ENCODE data around the gene HSPB8.

The HSPB8 gene

GRCh38 chr12:119235197-119235751 lies 56.5 kb downstream of the HSPB8 start:
- no peaks in the 10 kb centered on the region for H3K79me1 ChIP-seq (ENCODE audit: low read length)
- no peaks in the 10 kb centered on the region for H3K27me3 ChIP-seq (ENCODE audit: insufficient read depth, low read length)
- no CpG with 5 or more reads among the region's 9 CpGs for WGBS (ENCODE audit: extremely low coverage, insufficient coverage, insufficient read length)
- no peak overlapping the region for H3K9ac ChIP-seq (ENCODE audit: low read length)
- no peak overlapping the region for H4K12ac ChIP-seq (ENCODE audit: low read depth, low read length)
- H3K14ac ChIP-seq (ENCODE audit: low read length): no peak overlapping the region
- no peak overlapping the region for H3K18ac ChIP-seq (ENCODE audit: low read length)
- peak in 1 of 2 donors; percentile 39 for DNase-seq
- H3K36me3 ChIP-seq (ENCODE audit: control insufficient read depth in 1 of 2, insufficient read depth in 2 of 2, low read length in 2 of 2): no peaks in the 10 kb centered on the region
- H2AFZ ChIP-seq (ENCODE audit: insufficient read depth, low read length, poor library complexity): no peak overlapping the region
- no peaks in the 10 kb centered on the region for H3K4me1 ChIP-seq (ENCODE audit: control insufficient read depth in 1 of 2, insufficient read depth in 2 of 2, low read length in 2 of 2)
- H3K9me3 ChIP-seq (ENCODE audit: insufficient read depth, low read depth, low read length): peaks cover 2% of the 10 kb centered on the region
- H2BK12ac ChIP-seq (ENCODE audit: low read length): no peak overlapping the region
- no peak overlapping the region for H3K27ac ChIP-seq (ENCODE audit: low read depth, low read length)
- no peak overlapping the region for H3K23ac ChIP-seq (ENCODE audit: low read length)
- no peak overlapping the region for H4K91ac ChIP-seq (ENCODE audit: low read depth, low read length)
- no peak overlapping the region for H2AK5ac ChIP-seq (ENCODE audit: low read length)
- no peak overlapping the region for H4K8ac ChIP-seq (ENCODE audit: low read depth, low read length)
- H2BK120ac ChIP-seq (ENCODE audit: insufficient read depth, low read length, poor library complexity): no peak overlapping the region
- no peak overlapping the region for H2BK5ac ChIP-seq (ENCODE audit: low read depth, low read length, poor library complexity)
- H3K4me3 ChIP-seq (ENCODE audit: low read depth, low read length): no peak overlapping the region
- no peak overlapping the region for H3K4ac ChIP-seq (ENCODE audit: low read depth, low read length)
- H3K4me2 ChIP-seq (ENCODE audit: low read length): no peak overlapping the region
- no peaks in the 10 kb centered on the region for H3K79me2 ChIP-seq (ENCODE audit: control insufficient read depth, insufficient read depth, low read length, poor library complexity)

GRCh38 chr12:119236372-119236771 lies 57.6 kb downstream of the HSPB8 start:
- no peak overlapping the region for H3K4ac ChIP-seq (ENCODE audit: low read depth, low read length)
- H2BK5ac ChIP-seq (ENCODE audit: low read depth, low read length, poor library complexity): no peak overlapping the region
- no peak overlapping the region for H3K23ac ChIP-seq (ENCODE audit: low read length)
- H3K4me2 ChIP-seq (ENCODE audit: low read length): no peak overlapping the region
- peaks cover 2% of the 10 kb centered on the region for H3K9me3 ChIP-seq (ENCODE audit: insufficient read depth, low read depth, low read length)
- no peak overlapping the region for H3K27ac ChIP-seq (ENCODE audit: low read depth, low read length)
- H2AK5ac ChIP-seq (ENCODE audit: low read length): no peak overlapping the region
- H3K27me3 ChIP-seq (ENCODE audit: insufficient read depth, low read length): no peaks in the 10 kb centered on the region
- H4K12ac ChIP-seq (ENCODE audit: low read depth, low read length): no peak overlapping the region
- no peaks in the 10 kb centered on the region for H3K79me2 ChIP-seq (ENCODE audit: control insufficient read depth, insufficient read depth, low read length, poor library complexity)
- no peaks in the 10 kb centered on the region for H3K36me3 ChIP-seq (ENCODE audit: control insufficient read depth in 1 of 2, insufficient read depth in 2 of 2, low read length in 2 of 2)
- H3K14ac ChIP-seq (ENCODE audit: low read length): no peak overlapping the region
- H4K91ac ChIP-seq (ENCODE audit: low read depth, low read length): no peak overlapping the region
- no peak overlapping the region for H2BK12ac ChIP-seq (ENCODE audit: low read length)
- H4K8ac ChIP-seq (ENCODE audit: low read depth, low read length): no peak overlapping the region
- no peak overlapping the region for H2AFZ ChIP-seq (ENCODE audit: insufficient read depth, low read length, poor library complexity)
- H3K4me1 ChIP-seq (ENCODE audit: control insufficient read depth in 1 of 2, insufficient read depth in 2 of 2, low read length in 2 of 2): no peaks in the 10 kb centered on the region
- H3K9ac ChIP-seq (ENCODE audit: low read length): no peak overlapping the region
- no peak for DNase-seq
- no peak overlapping the region for H2BK120ac ChIP-seq (ENCODE audit: insufficient read depth, low read length, poor library complexity)
- no peaks in the 10 kb centered on the region for H3K79me1 ChIP-seq (ENCODE audit: low read length)
- H3K4me3 ChIP-seq (ENCODE audit: low read depth, low read length): no peak overlapping the region
- H3K18ac ChIP-seq (ENCODE audit: low read length): no peak overlapping the region

DNA sequence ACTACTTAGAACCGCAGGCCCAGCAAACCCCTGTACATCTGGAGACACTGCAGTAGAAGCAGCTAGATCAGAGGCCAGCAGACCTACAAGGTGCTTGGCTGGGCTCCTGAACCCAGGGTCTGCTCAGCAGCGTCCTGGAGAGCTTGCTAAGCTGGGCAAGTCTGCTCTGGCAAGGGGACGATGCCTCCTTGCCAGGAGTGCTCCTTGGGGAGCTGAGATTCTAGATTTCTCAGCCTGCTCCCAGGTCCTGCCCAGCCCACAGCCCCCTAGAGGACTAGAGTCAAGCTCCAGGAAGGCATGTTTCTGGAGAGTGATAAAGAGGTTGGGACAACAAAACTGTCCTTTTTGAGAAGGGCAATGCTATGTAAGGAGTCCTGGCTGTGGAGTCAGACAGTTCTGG lies 60.3 kb downstream of the HSPB8 start:
- Histone ChIP-seq H2AFZ (ENCODE audit: insufficient read depth, low read length, poor library complexity) (no peak overlapping the region), H3K9me3 (ENCODE audit: insufficient read depth, low read depth, low read length) (peaks cover 2% of the 10 kb centered on the region), H2BK120ac (ENCODE audit: insufficient read depth, low read length, poor library complexity) (no peak overlapping the region), H2AK5ac (ENCODE audit: low read length) (no peak overlapping the region), H3K79me2 (ENCODE audit: control insufficient read depth, insufficient read depth, low read length, poor library complexity) (no peaks in the 10 kb centered on the region), H3K4me1 (ENCODE audit: control insufficient read depth in 1 of 2, insufficient read depth in 2 of 2, low read length in 2 of 2) (no peaks in the 10 kb centered on the region), H4K91ac (ENCODE audit: low read depth, low read length) (no peak overlapping the region), H3K36me3 (ENCODE audit: control insufficient read depth in 1 of 2, insufficient read depth in 2 of 2, low read length in 2 of 2) (no peaks in the 10 kb centered on the region), H4K8ac (ENCODE audit: low read depth, low read length) (no peak overlapping the region), H2BK12ac (ENCODE audit: low read length) (no peak overlapping the region), H3K9ac (ENCODE audit: low read length) (no peak overlapping the region), H3K14ac (ENCODE audit: low read length) (no peak overlapping the region), H3K27ac (ENCODE audit: low read depth, low read length) (no peak overlapping the region), H3K27me3 (ENCODE audit: insufficient read depth, low read length) (no peaks in the 10 kb centered on the region), H4K12ac (ENCODE audit: low read depth, low read length) (no peak overlapping the region), H3K4me2 (ENCODE audit: low read length) (no peak overlapping the region), H2BK5ac (ENCODE audit: low read depth, low read length, poor library complexity) (no peak overlapping the region), H3K79me1 (ENCODE audit: low read length) (no peaks in the 10 kb centered on the region), H3K23ac (ENCODE audit: low read length) (no peak overlapping the region), H3K18ac (ENCODE audit: low read length) (no peak overlapping the region), H3K4me3 (ENCODE audit: low read depth, low read length) (no peak overlapping the region), H3K4ac (ENCODE audit: low read depth, low read length) (no peak overlapping the region)
- DNase-seq: no peak
- WGBS (ENCODE audit: extremely low coverage, insufficient coverage, insufficient read length): no CpG with 5 or more reads among the region's 3 CpGs

- Histone ChIP-seq H4K12ac (ENCODE audit: low read depth, low read length) (no peak overlapping the region), H2BK120ac (ENCODE audit: insufficient read depth, low read length, poor library complexity) (no peak overlapping the region), H3K23ac (ENCODE audit: low read length) (no peak overlapping the region), H4K91ac (ENCODE audit: low read depth, low read length) (no peak overlapping the region), H4K8ac (ENCODE audit: low read depth, low read length) (no peak overlapping the region), H3K79me1 (ENCODE audit: low read length) (no peaks in the 10 kb centered on the region), H3K4ac (ENCODE audit: low read depth, low read length) (no peak overlapping the region), H3K27me3 (ENCODE audit: insufficient read depth, low read length) (no peaks in the 10 kb centered on the region), H3K79me2 (ENCODE audit: control insufficient read depth, insufficient read depth, low read length, poor library complexity) (no peaks in the 10 kb centered on the region), H3K4me1 (ENCODE audit: control insufficient read depth in 1 of 2, insufficient read depth in 2 of 2, low read length in 2 of 2) (peaks cover 3 to 4% of the 10 kb centered on the region in 2 experiments), H3K9ac (ENCODE audit: low read length) (no peak overlapping the region), H3K18ac (ENCODE audit: low read length) (no peak overlapping the region), H3K9me3 (ENCODE audit: insufficient read depth, low read depth, low read length) (no peaks in the 10 kb centered on the region), H2BK5ac (ENCODE audit: low read depth, low read length, poor library complexity) (no peak overlapping the region), H3K14ac (ENCODE audit: low read length) (no peak overlapping the region), H3K27ac (ENCODE audit: low read depth, low read length) (no peak overlapping the region), H3K4me3 (ENCODE audit: low read depth, low read length) (no peak overlapping the region), H2AK5ac (ENCODE audit: low read length) (no peak overlapping the region), H3K36me3 (ENCODE audit: control insufficient read depth in 1 of 2, insufficient read depth in 2 of 2, low read length in 2 of 2) (no peaks in the 10 kb centered on the region), H2BK12ac (ENCODE audit: low read length) (no peak overlapping the region), H3K4me2 (ENCODE audit: low read length) (no peak overlapping the region), H2AFZ (ENCODE audit: insufficient read depth, low read length, poor library complexity) (no peak overlapping the region)
- no CpG with 5 or more reads among the region's 5 CpGs for WGBS (ENCODE audit: extremely low coverage, insufficient coverage, insufficient read length)
- peak; percentile 24 to 89 for DNase-seq
These were observed 62.3 kb downstream of the HSPB8 start for GRCh38 chr12:119241049-119241448.
